ENCODE data around the gene SPNS3.

SPNS3 gene

DNA sequence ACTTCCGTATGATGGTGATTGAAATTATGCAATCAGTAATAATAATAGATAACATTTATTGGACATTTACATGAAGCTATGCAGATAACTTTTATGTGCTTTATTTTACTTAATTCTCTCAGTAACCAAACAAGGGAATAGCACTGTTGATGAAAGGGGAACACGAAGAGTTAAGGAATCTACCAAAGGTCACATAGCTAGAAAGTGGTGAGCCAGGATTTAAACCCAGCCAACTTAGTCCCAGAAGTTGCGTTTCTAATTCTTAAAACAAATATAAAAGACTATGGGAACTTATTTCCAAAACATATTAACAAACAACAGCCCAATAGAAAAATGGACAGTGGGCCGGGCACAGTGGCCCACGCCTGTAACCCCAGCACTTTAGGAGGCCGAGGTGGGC is 9.7 kb downstream of the SPNS3 start:
- Histone ChIP-seq H2BK12ac (ENCODE audit: low read length) (no peak overlapping the region), H3K27me3 (ENCODE audit: control insufficient read depth in 3 of 3, insufficient read depth in 3 of 3, low read depth in 1 of 3, low read length in 3 of 3) (peaks cover 0 to 28% (median 0%) of the 10 kb centered on the region in 3 experiments), H2BK15ac (ENCODE audit: low read length) (no peak overlapping the region), H3K36me3 (replicated peaks in 1 of 2; ENCODE audit: control insufficient read depth in 2 of 2, insufficient read depth in 2 of 2, low read length in 2 of 2) (no peaks in the 10 kb centered on the region), H3K4ac (ENCODE audit: low read length) (no peak overlapping the region), H2BK120ac (ENCODE audit: low read depth, low read length) (no peak overlapping the region), H3K23ac (ENCODE audit: low read depth, low read length, poor library complexity) (no peak overlapping the region), H4K91ac (ENCODE audit: low read depth, low read length, poor library complexity) (no peak overlapping the region), H3K18ac (ENCODE audit: low read length) (no peak overlapping the region), H3K4me2 (ENCODE audit: insufficient read depth, low read length, poor library complexity, severe bottlenecking) (no peak overlapping the region), H2AK5ac (ENCODE audit: low read depth, low read length) (no peak overlapping the region), H3K27ac (replicated peaks; ENCODE audit: low read length) (no peak overlapping the region), H3K79me1 (ENCODE audit: low read depth, low read length) (no peaks in the 10 kb centered on the region), H2BK5ac (ENCODE audit: low read length) (no peak overlapping the region), H3K4me3 (ENCODE audit: low read length in 2 of 2) (no peak overlapping the region), H3K9me3 (replicated peaks in 1 of 2; ENCODE audit: control insufficient read depth in 2 of 2, insufficient read depth in 1 of 2, low read depth in 1 of 2, low read length in 2 of 2) (no peaks in the 10 kb centered on the region), H3K14ac (ENCODE audit: low read length) (no peak overlapping the region), H2AFZ (ENCODE audit: low read length) (no peak overlapping the region), H4K8ac (ENCODE audit: low read depth, low read length) (no peak overlapping the region), H3K9ac (ENCODE audit: low read depth, low read length, poor library complexity) (no peak overlapping the region), H3K4me1 (ENCODE audit: control insufficient read depth in 2 of 2, insufficient read depth in 1 of 2, low read depth in 1 of 2, low read length in 2 of 2) (no peaks in the 10 kb centered on the region)
- WGBS, 2 donors (ENCODE audit: extremely low coverage in 2 of 2, insufficient read length in 2 of 2, insufficient replicate concordance in 1 of 2), result no CpG with 5 or more reads among the region's 6 CpGs
- DNase-seq (ENCODE audit: low spot score), result no peak

DNA sequence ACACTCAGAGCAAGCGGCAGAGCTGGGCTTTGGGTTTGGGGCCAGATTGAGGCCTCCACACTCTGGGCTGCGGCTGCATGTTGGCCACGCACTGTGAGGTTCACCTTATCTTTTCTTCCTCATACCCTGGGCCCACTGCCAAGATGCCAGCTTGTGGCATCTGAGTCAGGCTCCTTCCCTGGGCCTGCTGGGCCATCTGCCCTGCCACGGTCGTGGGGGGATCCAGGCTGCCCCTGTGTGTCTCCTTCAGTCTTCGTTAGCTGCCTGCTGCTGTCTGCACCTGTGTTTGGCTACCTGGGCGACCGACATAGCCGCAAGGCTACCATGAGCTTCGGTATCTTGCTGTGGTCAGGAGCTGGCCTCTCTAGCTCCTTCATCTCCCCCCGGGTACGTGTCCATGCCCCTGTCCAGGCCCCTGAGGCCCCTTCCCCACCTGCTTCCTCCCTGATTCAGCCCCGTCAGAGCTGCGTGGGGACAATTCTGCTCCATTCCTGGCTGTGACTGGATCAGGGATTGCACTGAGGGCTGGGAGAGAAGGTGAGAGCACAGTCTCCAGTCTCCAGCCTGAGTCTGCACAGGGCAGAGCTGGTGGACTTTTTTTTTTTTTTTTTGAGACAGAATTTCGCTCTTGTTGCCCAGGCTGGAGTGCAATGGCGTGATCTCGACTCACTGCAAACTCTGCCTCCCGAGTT is 11.2 kb downstream of the SPNS3 start:
- WGBS, 2 donors (ENCODE audit: extremely low coverage in 2 of 2, insufficient read length in 2 of 2, insufficient replicate concordance in 1 of 2), result no CpG with 5 or more reads among the region's 18 CpGs
- H2AFZ ChIP-seq (ENCODE audit: low read length), result no peak overlapping the region
- no peak for DNase-seq (ENCODE audit: low spot score)

DNA sequence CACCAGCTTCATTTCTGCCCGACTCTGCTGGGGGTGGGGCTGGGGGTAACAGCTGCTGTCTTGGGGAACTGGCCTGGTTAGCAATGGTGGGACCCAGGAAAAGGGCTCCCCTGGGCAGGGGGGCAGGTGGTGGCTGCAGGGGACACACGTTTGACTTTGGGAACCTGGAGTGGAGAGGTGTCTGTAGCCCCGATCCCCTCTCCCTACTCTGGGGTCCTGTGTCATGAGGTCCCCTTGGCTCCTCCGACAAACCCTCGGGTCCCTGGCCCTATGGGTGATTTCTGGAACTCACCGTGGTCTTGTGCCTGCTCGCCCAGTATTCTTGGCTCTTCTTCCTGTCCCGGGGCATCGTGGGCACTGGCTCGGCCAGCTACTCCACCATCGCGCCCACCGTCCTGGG is 12.0 kb downstream of the SPNS3 start:
- Histone ChIP-seq H3K4me3 (ENCODE audit: low read length in 2 of 2) (no peak overlapping the region), H2AFZ (ENCODE audit: low read length) (no peak overlapping the region), H3K27me3 (ENCODE audit: control insufficient read depth in 3 of 3, insufficient read depth in 3 of 3, low read depth in 1 of 3, low read length in 3 of 3) (peaks cover 0 to 23% (median 0%) of the 10 kb centered on the region in 3 experiments), H2BK15ac (ENCODE audit: low read length) (no peak overlapping the region), H3K14ac (ENCODE audit: low read length) (no peak overlapping the region), H3K18ac (ENCODE audit: low read length) (no peak overlapping the region), H3K9me3 (replicated peaks in 1 of 2; ENCODE audit: control insufficient read depth in 2 of 2, insufficient read depth in 1 of 2, low read depth in 1 of 2, low read length in 2 of 2) (no peaks in the 10 kb centered on the region), H3K23ac (ENCODE audit: low read depth, low read length, poor library complexity) (no peak overlapping the region), H3K79me1 (ENCODE audit: low read depth, low read length) (no peaks in the 10 kb centered on the region), H3K27ac (replicated peaks; ENCODE audit: low read length) (no peak overlapping the region), H3K36me3 (replicated peaks in 1 of 2; ENCODE audit: control insufficient read depth in 2 of 2, insufficient read depth in 2 of 2, low read length in 2 of 2) (no peaks in the 10 kb centered on the region), H4K91ac (ENCODE audit: low read depth, low read length, poor library complexity) (no peak overlapping the region), H2BK12ac (ENCODE audit: low read length) (no peak overlapping the region), H4K8ac (ENCODE audit: low read depth, low read length) (no peak overlapping the region), H3K4ac (ENCODE audit: low read length) (no peak overlapping the region), H3K4me1 (ENCODE audit: control insufficient read depth in 2 of 2, insufficient read depth in 1 of 2, low read depth in 1 of 2, low read length in 2 of 2) (no peaks in the 10 kb centered on the region), H3K9ac (ENCODE audit: low read depth, low read length, poor library complexity) (no peak overlapping the region), H2BK5ac (ENCODE audit: low read length) (no peak overlapping the region), H2AK5ac (ENCODE audit: low read depth, low read length) (no peak overlapping the region), H3K4me2 (ENCODE audit: insufficient read depth, low read length, poor library complexity, severe bottlenecking) (no peak overlapping the region), H2BK120ac (ENCODE audit: low read depth, low read length) (no peak overlapping the region)
- no peak for DNase-seq (ENCODE audit: low spot score)
- WGBS, 2 donors (ENCODE audit: extremely low coverage in 2 of 2, insufficient read length in 2 of 2, insufficient replicate concordance in 1 of 2), result no CpG with 5 or more reads among the region's 13 CpGs

More for the DNA sequence above, 11.2 kb downstream of the SPNS3 start:
- H2BK5ac ChIP-seq (ENCODE audit: low read length), result peak overlapping the region; percentile 75
- H2BK120ac ChIP-seq (ENCODE audit: low read depth, low read length), result no peak overlapping the region
- H2AK5ac ChIP-seq (ENCODE audit: low read depth, low read length), result peak overlapping the region; percentile 40
- H3K9ac ChIP-seq (ENCODE audit: low read depth, low read length, poor library complexity), result peak overlapping the region; percentile 50
- no peaks in the 10 kb centered on the region for H3K9me3 ChIP-seq (replicated peaks in 1 of 2; ENCODE audit: control insufficient read depth in 2 of 2, insufficient read depth in 1 of 2, low read depth in 1 of 2, low read length in 2 of 2)
- H3K4me1 ChIP-seq (ENCODE audit: control insufficient read depth in 2 of 2, insufficient read depth in 1 of 2, low read depth in 1 of 2, low read length in 2 of 2), result no peaks in the 10 kb centered on the region
- no peak overlapping the region for H3K27ac ChIP-seq (replicated peaks; ENCODE audit: low read length)
- H4K8ac ChIP-seq (ENCODE audit: low read depth, low read length), result no peak overlapping the region
- H3K36me3 ChIP-seq (replicated peaks in 1 of 2; ENCODE audit: control insufficient read depth in 2 of 2, insufficient read depth in 2 of 2, low read length in 2 of 2), result no peaks in the 10 kb centered on the region
- H3K14ac ChIP-seq (ENCODE audit: low read length), result no peak overlapping the region
- H2BK12ac ChIP-seq (ENCODE audit: low read length), result no peak overlapping the region
- no peak overlapping the region for H3K4ac ChIP-seq (ENCODE audit: low read length)
- H3K4me2 ChIP-seq (ENCODE audit: insufficient read depth, low read length, poor library complexity, severe bottlenecking), result no peak overlapping the region
- peak overlapping the region; percentile 65 for H3K23ac ChIP-seq (ENCODE audit: low read depth, low read length, poor library complexity)
- H4K91ac ChIP-seq (ENCODE audit: low read depth, low read length, poor library complexity), result no peak overlapping the region
- peak overlapping the region; percentile 64 for H3K18ac ChIP-seq (ENCODE audit: low read length)
- no peak overlapping the region for H3K4me3 ChIP-seq (ENCODE audit: low read length in 2 of 2)
- H3K79me1 ChIP-seq (ENCODE audit: low read depth, low read length), result no peaks in the 10 kb centered on the region
- peak overlapping the region; percentile 87 for H2BK15ac ChIP-seq (ENCODE audit: low read length)
- H3K27me3 ChIP-seq (ENCODE audit: control insufficient read depth in 3 of 3, insufficient read depth in 3 of 3, low read depth in 1 of 3, low read length in 3 of 3), result peaks cover 0 to 27% (median 0%) of the 10 kb centered on the region in 3 experiments

DNA sequence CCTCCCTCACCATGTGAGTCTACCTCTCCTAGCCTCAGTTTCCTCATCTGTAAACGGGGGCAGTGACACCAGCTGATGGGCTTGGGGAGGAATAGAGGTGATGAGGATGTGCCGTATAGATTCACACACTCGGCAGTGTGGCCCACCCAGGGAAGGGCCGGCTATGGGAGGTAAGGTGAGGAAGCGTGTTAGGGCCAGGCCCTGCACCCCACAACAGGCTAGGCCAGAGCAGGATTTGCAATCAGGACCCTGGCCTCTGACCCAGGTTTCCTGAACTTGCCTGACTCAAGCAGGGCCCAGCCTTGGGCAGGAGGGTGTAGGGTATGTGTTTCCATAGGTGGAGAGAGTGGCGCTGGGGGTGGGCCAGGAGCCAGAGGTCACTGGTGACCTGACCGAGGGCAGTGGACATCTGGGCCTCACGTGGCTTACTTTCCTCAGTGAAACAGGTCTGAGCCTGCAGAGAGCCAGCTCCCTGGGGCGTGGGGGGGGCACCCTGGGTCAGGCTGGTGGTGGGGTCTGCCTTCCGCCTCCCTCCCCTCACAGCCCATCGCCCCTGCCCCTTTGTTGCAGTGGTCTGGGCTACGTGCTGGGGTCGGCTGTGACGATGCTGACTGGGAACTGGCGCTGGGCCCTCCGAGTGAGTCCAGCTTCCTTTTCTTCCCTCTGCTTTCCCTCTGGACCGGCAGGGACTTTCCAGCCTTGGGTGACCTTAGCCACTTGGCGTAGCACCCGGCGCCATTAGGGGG is 12.8 kb downstream of the SPNS3 start:
- Histone ChIP-seq H3K9me3 (replicated peaks in 1 of 2; ENCODE audit: control insufficient read depth in 2 of 2, insufficient read depth in 1 of 2, low read depth in 1 of 2, low read length in 2 of 2) (no peaks in the 10 kb centered on the region), H2BK120ac (ENCODE audit: low read depth, low read length) (no peak overlapping the region), H3K27me3 (ENCODE audit: control insufficient read depth in 3 of 3, insufficient read depth in 3 of 3, low read depth in 1 of 3, low read length in 3 of 3) (peaks cover 0 to 23% (median 0%) of the 10 kb centered on the region in 3 experiments), H3K14ac (ENCODE audit: low read length) (no peak overlapping the region), H2BK12ac (ENCODE audit: low read length) (no peak overlapping the region), H3K18ac (ENCODE audit: low read length) (peak overlapping the region; percentile 13), H3K79me1 (ENCODE audit: low read depth, low read length) (no peaks in the 10 kb centered on the region), H3K4me3 (ENCODE audit: low read length in 2 of 2) (no peak overlapping the region), H3K23ac (ENCODE audit: low read depth, low read length, poor library complexity) (peak overlapping the region; percentile 1), H2BK5ac (ENCODE audit: low read length) (no peak overlapping the region), H2BK15ac (ENCODE audit: low read length) (peak overlapping the region; percentile 67), H4K8ac (ENCODE audit: low read depth, low read length) (no peak overlapping the region), H3K4me1 (ENCODE audit: control insufficient read depth in 2 of 2, insufficient read depth in 1 of 2, low read depth in 1 of 2, low read length in 2 of 2) (no peaks in the 10 kb centered on the region), H2AK5ac (ENCODE audit: low read depth, low read length) (no peak overlapping the region), H3K27ac (replicated peaks; ENCODE audit: low read length) (no peak overlapping the region), H4K91ac (ENCODE audit: low read depth, low read length, poor library complexity) (no peak overlapping the region), H3K36me3 (replicated peaks in 1 of 2; ENCODE audit: control insufficient read depth in 2 of 2, insufficient read depth in 2 of 2, low read length in 2 of 2) (no peaks in the 10 kb centered on the region), H2AFZ (ENCODE audit: low read length) (no peak overlapping the region), H3K4ac (ENCODE audit: low read length) (no peak overlapping the region), H3K4me2 (ENCODE audit: insufficient read depth, low read length, poor library complexity, severe bottlenecking) (no peak overlapping the region), H3K9ac (ENCODE audit: low read depth, low read length, poor library complexity) (no peak overlapping the region)
- no CpG with 5 or more reads among the region's 20 CpGs for WGBS, 2 donors (ENCODE audit: extremely low coverage in 2 of 2, insufficient read length in 2 of 2, insufficient replicate concordance in 1 of 2)
- no peak for DNase-seq (ENCODE audit: low spot score)

All from neuronal stem cell (in vitro differentiated cells).